Testis (tissue), 2 donors: ENCODE data around the gene WWP2.

ENCODE experiments used
- CTCF ChIP-seq, 3 experiments: fragments of 450-650 bp in 2 of 3; fragments of 200-600 bp in 1 of 3; sonication (generic) in 1 of 3; IDR thresholded peaks; one replicate each; pipeline ENCODE4 v1.5.1; 2016 to 2019; ENCODE audit warnings: antibody characterized with exemption in 3 of 3, mild to moderate bottlenecking in 2 of 3, moderate library complexity in 1 of 3
- POLR2A ChIP-seq: fragments of 450-650 bp; IDR thresholded peaks from one replicate; pipeline ENCODE4 v1.6.1; 2017; ENCODE audit warnings: antibody characterized with exemption, mild to moderate bottlenecking, moderate library complexity

DNA sequence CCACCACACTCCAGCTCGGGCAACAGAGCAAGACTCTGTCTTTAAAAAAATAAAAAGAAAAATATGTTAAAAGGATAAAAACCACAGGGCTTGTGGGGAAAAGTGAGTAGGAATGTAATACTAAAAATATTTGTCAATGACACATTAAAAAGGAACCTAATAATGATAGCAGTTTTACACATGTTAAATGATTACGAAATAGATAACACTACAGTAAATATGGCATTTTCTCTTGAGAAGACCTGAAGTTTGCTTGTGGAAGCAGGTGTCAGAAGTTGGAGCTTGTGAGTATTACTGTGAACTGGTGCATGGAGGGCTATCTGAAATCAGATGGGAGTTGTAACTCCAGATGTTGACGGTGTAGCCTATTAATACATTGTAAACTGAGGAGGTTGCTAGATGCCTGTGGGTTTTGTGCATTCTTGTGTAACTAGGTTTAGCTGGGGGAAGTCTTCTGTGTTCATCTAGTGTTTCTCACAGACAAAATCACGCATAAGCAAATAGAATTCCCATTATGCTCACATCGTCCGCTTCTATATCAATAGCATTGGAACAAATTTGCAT, 144.8 kb downstream of the WWP2 start:
- no peak for TF ChIP-seq POLR2A
- TF ChIP-seq CTCF (IDR thresholded peaks at IDR 0.05), result no peak
